ENCODE results near the gene DUSP1. TPM values are rescaled to one million over a fixed set of nuclear protein-coding genes. Genes with fewer than 3 reads are reported as not detected.

DUSP1 gene
- total RNA-seq, 1 donor from 2014 or later = 67.3 TPM

DNA sequence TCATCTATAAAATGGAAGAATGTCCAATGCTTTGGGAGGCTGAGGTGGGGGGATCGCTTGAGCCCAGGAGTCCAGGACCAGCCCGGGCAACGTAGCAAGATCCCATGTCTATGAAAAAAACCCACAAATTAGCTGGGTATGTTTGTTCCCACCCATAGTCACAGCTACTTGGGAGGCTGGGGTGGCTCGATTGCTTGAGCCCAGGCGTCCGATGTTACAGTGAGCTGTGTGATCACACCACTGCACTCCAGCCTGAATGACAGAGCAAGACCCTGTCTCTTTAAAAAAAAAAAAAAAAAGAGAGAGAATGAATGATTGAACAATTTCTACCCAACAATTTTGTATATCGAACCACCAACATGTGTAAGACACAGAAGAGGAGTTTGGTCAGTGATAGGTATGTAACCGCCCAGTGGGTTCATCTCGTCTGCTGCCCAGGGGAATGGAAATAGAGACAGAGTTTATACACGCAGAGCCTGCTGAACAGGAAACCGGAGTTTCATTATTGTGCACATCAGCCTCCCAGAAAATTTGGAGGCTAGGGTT, 36.8 kb upstream of the DUSP1 start:
- peak overlapping the region; percentile 43 for H3K27ac ChIP-seq (ENCODE audit: low read depth, low read length)
- H3K36me3 ChIP-seq (ENCODE audit: control insufficient read depth in 3 of 3, insufficient read depth in 3 of 3, low read length in 3 of 3) = no peaks in the 10 kb centered on the region
- peak overlapping the region; percentile 24 to 83 (median 58) for H3K9ac ChIP-seq (ENCODE audit: low read depth in 1 of 3, low read length in 3 of 3)
- peak overlapping the region in 1 of 3 donors; percentile 59 for H3K4me3 ChIP-seq (ENCODE audit: low read length in 3 of 3)
- H3K27me3 ChIP-seq (ENCODE audit: control insufficient read depth in 3 of 3, insufficient read depth in 3 of 3, low read length in 3 of 3) = no peaks in the 10 kb centered on the region
- no peaks in the 10 kb centered on the region for H3K4me1 ChIP-seq (ENCODE audit: control insufficient read depth in 3 of 3, insufficient read depth in 3 of 3, low read length in 3 of 3)
- no peaks in the 10 kb centered on the region for H3K9me3 ChIP-seq (ENCODE audit: control insufficient read depth in 3 of 3, low read length in 3 of 3)

DNA sequence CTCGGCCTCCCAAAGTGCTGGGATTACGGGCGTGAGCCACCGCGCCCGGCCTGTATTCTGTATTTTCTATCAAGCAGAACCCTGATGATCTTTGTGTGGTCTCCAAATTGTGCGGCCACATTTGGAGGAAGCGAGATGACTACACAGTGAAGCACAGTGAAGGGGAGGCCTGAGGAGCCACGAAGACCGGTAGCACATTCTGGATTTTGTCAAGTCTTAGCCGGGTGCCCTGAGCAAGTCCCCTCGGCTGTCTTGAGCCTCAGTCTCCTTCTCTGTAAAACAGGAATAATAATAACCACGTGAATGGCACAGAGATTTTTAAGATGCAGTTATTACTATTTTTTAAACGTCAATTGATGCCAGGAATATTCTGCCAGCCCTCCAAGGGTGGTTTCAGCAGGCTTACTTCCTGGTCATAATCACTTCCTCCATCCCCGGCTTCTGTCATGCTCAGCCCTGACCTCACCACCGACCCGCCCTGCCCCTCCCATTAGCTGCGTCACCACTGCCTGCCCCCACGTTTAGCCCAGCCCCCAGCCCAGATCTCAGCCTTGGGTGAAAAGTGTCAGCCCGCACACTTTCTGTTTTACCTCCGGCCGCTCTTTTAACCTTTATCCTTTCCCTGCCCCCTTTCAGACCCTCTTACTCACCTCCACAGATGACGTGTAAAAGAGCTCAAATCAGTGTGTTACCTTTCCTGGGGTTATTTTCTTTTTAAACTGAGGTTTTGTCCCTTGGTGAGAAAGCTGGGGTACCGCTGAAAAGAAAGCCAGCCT, 36.1 kb upstream of the DUSP1 start:
- Histone ChIP-seq H3K27ac (ENCODE audit: low read depth, low read length) (peak overlapping the region; percentile 68), H3K4me3 (ENCODE audit: low read length in 3 of 3) (peak overlapping the region in 2 of 3 donors; percentile 50 to 59), H3K27me3 (ENCODE audit: control insufficient read depth in 3 of 3, insufficient read depth in 3 of 3, low read length in 3 of 3) (no peaks in the 10 kb centered on the region), H3K36me3 (ENCODE audit: control insufficient read depth in 3 of 3, insufficient read depth in 3 of 3, low read length in 3 of 3) (no peaks in the 10 kb centered on the region), H3K4me1 (ENCODE audit: control insufficient read depth in 3 of 3, insufficient read depth in 3 of 3, low read length in 3 of 3) (peaks cover 0 to 2% (median 0%) of the 10 kb centered on the region in 3 donors), H3K9ac (ENCODE audit: low read depth in 1 of 3, low read length in 3 of 3) (peak overlapping the region; percentile 24 to 83 (median 58)), H3K9me3 (ENCODE audit: control insufficient read depth in 3 of 3, low read length in 3 of 3) (no peaks in the 10 kb centered on the region)

DNA sequence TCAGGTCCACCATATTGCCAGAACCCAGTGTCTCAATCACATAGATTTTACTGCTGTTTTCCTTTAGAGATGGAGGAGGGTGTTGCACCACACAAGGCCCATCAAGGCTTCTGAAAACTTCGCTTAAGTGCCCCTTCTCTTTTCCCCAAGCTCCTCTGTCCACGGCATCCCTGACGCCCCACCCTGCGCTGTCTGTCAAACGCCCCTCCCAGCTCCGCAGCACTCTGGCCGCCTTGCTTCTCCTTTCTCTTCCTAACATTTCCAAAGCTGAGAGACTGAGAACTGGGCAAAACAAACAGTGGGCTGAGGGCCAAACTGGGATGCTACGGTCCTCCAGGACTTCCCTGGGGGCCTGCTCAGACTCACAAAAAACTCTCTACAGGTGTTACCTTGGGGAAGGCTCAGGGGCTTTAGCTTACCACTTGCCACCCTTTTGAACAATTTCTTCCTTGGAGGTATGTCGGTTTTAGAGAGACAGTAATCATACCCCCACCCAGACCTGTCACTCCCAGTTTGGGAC, 34.8 kb upstream of the DUSP1 start:
- Histone ChIP-seq H3K36me3 (ENCODE audit: control insufficient read depth in 3 of 3, insufficient read depth in 3 of 3, low read length in 3 of 3) (no peaks in the 10 kb centered on the region), H3K9me3 (ENCODE audit: control insufficient read depth in 3 of 3, low read length in 3 of 3) (no peaks in the 10 kb centered on the region), H3K4me3 (ENCODE audit: low read length in 3 of 3) (no peak overlapping the region), H3K9ac (ENCODE audit: low read depth in 1 of 3, low read length in 3 of 3) (no peak overlapping the region), H3K27ac (ENCODE audit: low read depth, low read length) (no peak overlapping the region), H3K4me1 (ENCODE audit: control insufficient read depth in 3 of 3, insufficient read depth in 3 of 3, low read length in 3 of 3) (peaks cover 0 to 4% (median 0%) of the 10 kb centered on the region in 3 donors), H3K27me3 (ENCODE audit: control insufficient read depth in 3 of 3, insufficient read depth in 3 of 3, low read length in 3 of 3) (no peaks in the 10 kb centered on the region)

DNA sequence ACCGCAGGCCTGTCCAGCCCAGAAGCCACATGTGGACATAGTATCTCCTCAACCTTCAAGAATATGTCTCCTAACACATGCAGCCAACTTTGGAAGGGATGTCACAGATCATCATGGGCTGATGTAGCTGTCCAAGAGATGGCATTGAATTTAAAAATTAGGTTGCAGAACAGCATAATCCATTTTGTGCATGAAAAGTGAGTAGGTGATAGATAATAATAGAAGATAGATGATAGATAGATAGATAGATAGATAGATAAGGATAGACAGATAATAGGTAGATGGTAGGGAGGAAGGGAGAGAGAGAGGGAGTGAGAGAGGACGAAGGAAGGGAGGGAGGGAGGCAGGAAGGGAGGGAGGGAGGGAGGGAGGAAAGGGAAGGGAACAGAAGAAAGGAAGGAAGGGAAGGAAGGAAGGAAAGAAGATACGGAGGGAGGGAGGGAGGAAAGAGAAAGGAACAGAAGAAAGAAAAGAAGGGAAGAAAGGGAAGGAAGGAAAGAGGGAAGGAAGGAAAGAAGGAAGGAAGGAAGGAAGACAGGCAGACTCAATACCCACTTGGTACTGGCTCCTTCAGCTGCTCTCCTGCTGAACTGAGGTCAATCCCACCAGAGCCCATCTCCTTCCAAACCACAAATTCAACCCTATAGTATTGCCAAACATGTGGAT, 34.2 kb upstream of the DUSP1 start:
- peaks cover 0 to 4% (median 0%) of the 10 kb centered on the region in 3 donors for H3K4me1 ChIP-seq (ENCODE audit: control insufficient read depth in 3 of 3, insufficient read depth in 3 of 3, low read length in 3 of 3)
- H3K9ac ChIP-seq (ENCODE audit: low read depth in 1 of 3, low read length in 3 of 3) = no peak overlapping the region
- H3K27me3 ChIP-seq (ENCODE audit: control insufficient read depth in 3 of 3, insufficient read depth in 3 of 3, low read length in 3 of 3) = no peaks in the 10 kb centered on the region
- no peaks in the 10 kb centered on the region for H3K9me3 ChIP-seq (ENCODE audit: control insufficient read depth in 3 of 3, low read length in 3 of 3)
- no peaks in the 10 kb centered on the region for H3K36me3 ChIP-seq (ENCODE audit: control insufficient read depth in 3 of 3, insufficient read depth in 3 of 3, low read length in 3 of 3)
- H3K4me3 ChIP-seq (ENCODE audit: low read length in 3 of 3) = no peak overlapping the region
- H3K27ac ChIP-seq (ENCODE audit: low read depth, low read length) = no peak overlapping the region

DNA sequence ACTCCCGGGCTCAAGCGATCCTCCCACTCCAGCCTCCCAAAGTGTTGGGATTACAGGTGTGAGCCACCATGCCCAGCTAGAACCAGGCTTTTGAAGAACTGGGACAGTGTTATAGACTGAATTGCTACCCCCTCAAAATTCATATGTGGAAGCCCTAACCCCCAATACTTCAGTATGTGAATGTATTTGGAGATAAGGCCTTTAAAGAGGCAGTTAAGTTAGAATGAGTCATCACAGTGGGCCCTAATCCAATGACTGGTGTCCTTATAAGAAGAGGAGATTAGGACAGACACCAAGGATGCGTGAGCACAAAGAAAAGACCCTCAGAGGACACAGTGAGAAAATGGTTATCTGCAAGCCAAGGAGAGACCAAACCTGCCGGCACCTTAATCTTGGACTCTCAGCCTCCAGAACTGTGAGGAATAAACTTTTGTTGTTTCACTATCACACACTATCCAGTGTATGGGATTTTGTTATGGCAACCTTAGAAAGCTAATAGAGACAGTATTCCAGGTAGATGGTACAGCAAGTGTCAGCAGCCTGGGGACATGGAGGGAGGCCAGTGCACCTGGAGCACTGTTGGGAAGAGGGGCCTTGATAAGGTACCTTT, 31.7 kb upstream of the DUSP1 start:
- Histone ChIP-seq H3K4me1 (ENCODE audit: control insufficient read depth in 3 of 3, insufficient read depth in 3 of 3, low read length in 3 of 3) (peaks cover 4 to 15% (median 4%) of the 10 kb centered on the region in 3 donors), H3K36me3 (ENCODE audit: control insufficient read depth in 3 of 3, insufficient read depth in 3 of 3, low read length in 3 of 3) (no peaks in the 10 kb centered on the region), H3K9ac (ENCODE audit: low read depth in 1 of 3, low read length in 3 of 3) (no peak overlapping the region), H3K4me3 (ENCODE audit: low read length in 3 of 3) (no peak overlapping the region), H3K9me3 (ENCODE audit: control insufficient read depth in 3 of 3, low read length in 3 of 3) (no peaks in the 10 kb centered on the region), H3K27me3 (ENCODE audit: control insufficient read depth in 3 of 3, insufficient read depth in 3 of 3, low read length in 3 of 3) (no peaks in the 10 kb centered on the region), H3K27ac (ENCODE audit: low read depth, low read length) (no peak overlapping the region)

DNA sequence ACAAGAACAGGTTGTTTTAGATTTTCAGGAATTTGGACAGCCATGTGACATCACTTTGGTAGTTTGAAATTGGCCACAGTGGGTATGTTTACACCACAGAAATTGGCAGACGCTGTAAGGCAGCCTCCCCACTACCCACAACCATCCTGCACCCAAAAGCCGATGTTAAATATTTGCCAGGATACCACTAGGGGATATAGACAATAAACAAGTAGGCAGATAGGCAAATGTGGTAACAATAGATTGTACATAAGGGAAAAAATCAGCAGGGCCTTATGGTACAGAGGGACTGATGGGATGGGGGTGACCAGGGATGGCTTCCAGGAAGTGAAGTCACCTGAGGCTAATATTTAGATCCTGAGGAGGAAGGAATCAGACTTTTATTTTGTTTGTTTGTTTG, 31.1 kb upstream of the DUSP1 start:
- no peak overlapping the region for H3K27ac ChIP-seq (ENCODE audit: low read depth, low read length)
- no peak overlapping the region for H3K4me3 ChIP-seq (ENCODE audit: low read length in 3 of 3)
- H3K4me1 ChIP-seq (ENCODE audit: control insufficient read depth in 3 of 3, insufficient read depth in 3 of 3, low read length in 3 of 3) = peaks cover 4 to 15% (median 4%) of the 10 kb centered on the region in 3 donors
- H3K36me3 ChIP-seq (ENCODE audit: control insufficient read depth in 3 of 3, insufficient read depth in 3 of 3, low read length in 3 of 3) = no peaks in the 10 kb centered on the region
- no peak overlapping the region for H3K9ac ChIP-seq (ENCODE audit: low read depth in 1 of 3, low read length in 3 of 3)
- no peaks in the 10 kb centered on the region for H3K9me3 ChIP-seq (ENCODE audit: control insufficient read depth in 3 of 3, low read length in 3 of 3)
- H3K27me3 ChIP-seq (ENCODE audit: control insufficient read depth in 3 of 3, insufficient read depth in 3 of 3, low read length in 3 of 3) = no peaks in the 10 kb centered on the region

DNA sequence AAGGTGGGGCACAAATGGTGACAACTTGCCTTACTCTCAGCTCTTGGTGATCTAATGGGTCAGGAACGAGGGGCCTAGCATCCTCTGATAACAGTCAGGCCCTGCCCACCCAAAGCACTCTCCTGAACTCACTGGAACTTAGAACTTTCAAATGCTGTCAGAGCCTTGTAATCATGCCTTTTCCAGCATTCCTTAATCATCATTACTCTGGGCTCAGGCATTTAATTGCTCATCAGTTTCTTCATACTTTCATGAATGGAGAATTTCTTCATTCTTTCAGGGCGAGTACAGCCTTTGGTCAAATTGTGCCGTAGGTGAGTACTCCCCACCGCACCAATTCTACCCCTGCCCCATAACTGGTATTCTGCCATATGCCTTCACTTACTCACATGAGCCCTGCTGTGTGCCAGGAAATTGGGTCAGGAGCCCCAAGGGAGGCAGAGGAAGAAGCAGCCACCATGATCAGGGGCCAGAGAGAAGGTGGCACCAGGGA, 30.2 kb upstream of the DUSP1 start:
- H3K27me3 ChIP-seq (ENCODE audit: control insufficient read depth in 3 of 3, insufficient read depth in 3 of 3, low read length in 3 of 3) = no peaks in the 10 kb centered on the region
- H3K9ac ChIP-seq (ENCODE audit: low read depth in 1 of 3, low read length in 3 of 3) = no peak overlapping the region
- no peaks in the 10 kb centered on the region for H3K36me3 ChIP-seq (ENCODE audit: control insufficient read depth in 3 of 3, insufficient read depth in 3 of 3, low read length in 3 of 3)
- H3K27ac ChIP-seq (ENCODE audit: low read depth, low read length) = no peak overlapping the region
- peaks cover 4 to 15% (median 8%) of the 10 kb centered on the region in 3 donors for H3K4me1 ChIP-seq (ENCODE audit: control insufficient read depth in 3 of 3, insufficient read depth in 3 of 3, low read length in 3 of 3)
- no peaks in the 10 kb centered on the region for H3K9me3 ChIP-seq (ENCODE audit: control insufficient read depth in 3 of 3, low read length in 3 of 3)
- no peak overlapping the region for H3K4me3 ChIP-seq (ENCODE audit: low read length in 3 of 3)

DNA sequence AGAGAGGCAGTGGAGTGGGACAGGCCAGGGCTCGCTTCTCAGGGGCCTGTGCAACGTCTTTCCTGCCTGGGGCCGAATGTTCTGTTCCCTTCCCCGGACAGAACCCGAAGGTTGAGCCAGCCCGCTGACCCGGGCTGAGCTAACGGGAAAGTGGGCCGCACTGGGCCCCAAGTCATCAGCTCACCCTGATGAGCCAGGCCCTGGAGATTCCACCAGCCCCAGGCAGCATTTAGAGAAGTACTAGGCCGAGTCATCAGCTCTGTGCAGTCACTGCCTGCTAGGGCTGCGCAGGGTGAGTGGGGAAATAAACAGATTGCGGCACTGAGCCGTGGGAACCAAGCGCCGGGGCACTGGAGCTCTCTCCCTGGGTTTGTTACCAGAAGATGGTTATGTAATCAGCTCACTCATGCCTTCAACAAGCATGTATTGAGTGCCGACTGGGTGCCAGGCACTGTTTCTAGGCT, 29.1 kb upstream of the DUSP1 start:
- Histone ChIP-seq H3K4me1 (ENCODE audit: control insufficient read depth in 3 of 3, insufficient read depth in 3 of 3, low read length in 3 of 3) (peaks cover 11 to 21% (median 18%) of the 10 kb centered on the region in 3 donors), H3K9me3 (ENCODE audit: control insufficient read depth in 3 of 3, low read length in 3 of 3) (no peaks in the 10 kb centered on the region), H3K27ac (ENCODE audit: low read depth, low read length) (peak overlapping the region; percentile 32), H3K4me3 (ENCODE audit: low read length in 3 of 3) (no peak overlapping the region), H3K27me3 (ENCODE audit: control insufficient read depth in 3 of 3, insufficient read depth in 3 of 3, low read length in 3 of 3) (no peaks in the 10 kb centered on the region), H3K9ac (ENCODE audit: low read depth in 1 of 3, low read length in 3 of 3) (no peak overlapping the region), H3K36me3 (ENCODE audit: control insufficient read depth in 3 of 3, insufficient read depth in 3 of 3, low read length in 3 of 3) (no peaks in the 10 kb centered on the region)

DNA sequence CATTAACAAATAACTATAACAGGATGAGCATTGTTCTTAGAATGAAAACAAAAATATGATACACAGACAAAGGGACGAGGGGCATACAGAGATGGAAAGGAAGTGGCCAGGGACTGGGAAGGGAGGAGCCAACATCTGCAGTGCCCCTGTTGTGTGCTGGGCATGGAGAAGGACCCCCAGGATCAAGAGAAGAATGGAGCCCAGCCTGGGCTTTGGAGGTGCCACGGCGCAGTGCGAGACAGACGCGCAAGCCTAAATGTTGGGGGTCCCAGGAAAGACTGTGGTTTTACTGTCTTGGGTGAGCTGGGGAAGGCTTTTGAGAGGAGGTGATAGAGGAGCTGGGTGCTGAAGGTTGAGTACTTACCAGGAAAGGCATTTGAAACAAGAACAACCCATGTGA, 28.4 kb upstream of the DUSP1 start:
- no peak overlapping the region for H3K4me3 ChIP-seq (ENCODE audit: low read length in 3 of 3)
- H3K36me3 ChIP-seq (ENCODE audit: control insufficient read depth in 3 of 3, insufficient read depth in 3 of 3, low read length in 3 of 3) = no peaks in the 10 kb centered on the region
- peak overlapping the region; percentile 32 for H3K27ac ChIP-seq (ENCODE audit: low read depth, low read length)
- no peaks in the 10 kb centered on the region for H3K9me3 ChIP-seq (ENCODE audit: control insufficient read depth in 3 of 3, low read length in 3 of 3)
- no peak overlapping the region for H3K9ac ChIP-seq (ENCODE audit: low read depth in 1 of 3, low read length in 3 of 3)
- peaks cover 17 to 26% (median 23%) of the 10 kb centered on the region in 3 donors for H3K4me1 ChIP-seq (ENCODE audit: control insufficient read depth in 3 of 3, insufficient read depth in 3 of 3, low read length in 3 of 3)
- H3K27me3 ChIP-seq (ENCODE audit: control insufficient read depth in 3 of 3, insufficient read depth in 3 of 3, low read length in 3 of 3) = no peaks in the 10 kb centered on the region
